B cell (primary cell): Measurements from ENCODE around the gene APP.

Source experiments
- CTCF ChIP-seq: fragments of 200-600 bp; IDR thresholded peaks from one replicate; pipeline ENCODE4 v1.8.0; 2022; ENCODE audit warnings: antibody characterized with exemption, mild to moderate bottlenecking
- EZH2 ChIP-seq: IDR thresholded peaks from 2 replicates; pipeline ENCODE4 v1.6.1; 2012; ENCODE audit warnings: borderline replicate concordance, low read depth, mild to moderate bottlenecking, moderate library complexity, low read length; ENCODE audit not compliant: insufficient read depth, poor library complexity, severe bottlenecking

- TF ChIP-seq CTCF (no peak), EZH2 (no peak)
These were observed 128.2 kb downstream of the APP start for GRCh38 chr21:26042181-26042876.
